AG10803 (cell line): ENCODE data around the gene EEF1A1.
"Not testable (repeated sequence)": the region's sequence is repeated elsewhere in the genome, so short reads cannot be mapped to it uniquely, and the experiment has no call there.

ENCODE experiments used
- DNase-seq: peaks from one replicate; pipeline ENCODE4 v3.0.0; 2010; ENCODE audit warnings: low read depth
- H3K4me3 ChIP-seq: 2 replicates; pipeline ENCODE4 v1.5.1; 2011; ENCODE audit warnings: mild to moderate bottlenecking, low read length, control low read depth
- CTCF ChIP-seq: conservative IDR thresholded peaks from 2 replicates; pipeline ENCODE4 v1.5.1; 2011; ENCODE audit warnings: mild to moderate bottlenecking, low read length, control low read depth, inconsistent platforms

Gene EEF1A1

GRCh38 chr6:73547036-73547435 lies 26.2 kb upstream of the EEF1A1 start:
- DNase-seq, result peak; percentile 52
- TF ChIP-seq CTCF, result no peak
- no peak overlapping the region for H3K4me3 ChIP-seq

- H3K4me3 ChIP-seq, result no peak overlapping the region
- no peak for DNase-seq
- no peak for TF ChIP-seq CTCF
These were observed 22.1 kb upstream of the EEF1A1 start for GRCh38 chr6:73542891-73543290.

GRCh38 chr6:73542481-73542880 lies 21.6 kb upstream of the EEF1A1 start:
- not testable (repeated sequence) for H3K4me3 ChIP-seq, DNase-seq

GRCh38 chr6:73538116-73538779 lies 17.4 kb upstream of the EEF1A1 start:
- no peak overlapping the region for H3K4me3 ChIP-seq
- DNase-seq, result no peak
- TF ChIP-seq CTCF, result no peak

- DNase-seq, result no peak
- TF ChIP-seq CTCF, result no peak
- H3K4me3 ChIP-seq, result no peak overlapping the region
These were observed 16.8 kb upstream of the EEF1A1 start for GRCh38 chr6:73537677-73538076.

- no peak overlapping the region for H3K4me3 ChIP-seq
- DNase-seq, result no peak
- no peak for TF ChIP-seq CTCF
These were observed 13.8 kb upstream of the EEF1A1 start for GRCh38 chr6:73534628-73535027.

- TF ChIP-seq CTCF, result no peak
- no peak for DNase-seq
- H3K4me3 ChIP-seq, result no peak overlapping the region
These were observed 11.5 kb upstream of the EEF1A1 start for GRCh38 chr6:73532293-73532692.

GRCh38 chr6:73528897-73529296 lies 8.1 kb upstream of the EEF1A1 start:
- TF ChIP-seq CTCF, result no peak
- no peak overlapping the region for H3K4me3 ChIP-seq
- DNase-seq, result no peak
